RCC 7860 (cell line): ENCODE results near the gene TMEM174.
"Not testable (repeated sequence)": the region's sequence is repeated elsewhere in the genome, so short reads cannot be mapped to it uniquely, and the experiment has no call there.

Experiments
- DNase-seq: peaks from one replicate; pipeline ENCODE4 v3.0.0-alpha.2; 2015; ENCODE audit warnings: low spot score
- FAIRE-seq: peaks from 2 replicates; lab custom pipeline; 2012; peaks lifted over from hg19 to GRCh38; lab: Jason Lieb, UNC

TMEM174 gene

DNA sequence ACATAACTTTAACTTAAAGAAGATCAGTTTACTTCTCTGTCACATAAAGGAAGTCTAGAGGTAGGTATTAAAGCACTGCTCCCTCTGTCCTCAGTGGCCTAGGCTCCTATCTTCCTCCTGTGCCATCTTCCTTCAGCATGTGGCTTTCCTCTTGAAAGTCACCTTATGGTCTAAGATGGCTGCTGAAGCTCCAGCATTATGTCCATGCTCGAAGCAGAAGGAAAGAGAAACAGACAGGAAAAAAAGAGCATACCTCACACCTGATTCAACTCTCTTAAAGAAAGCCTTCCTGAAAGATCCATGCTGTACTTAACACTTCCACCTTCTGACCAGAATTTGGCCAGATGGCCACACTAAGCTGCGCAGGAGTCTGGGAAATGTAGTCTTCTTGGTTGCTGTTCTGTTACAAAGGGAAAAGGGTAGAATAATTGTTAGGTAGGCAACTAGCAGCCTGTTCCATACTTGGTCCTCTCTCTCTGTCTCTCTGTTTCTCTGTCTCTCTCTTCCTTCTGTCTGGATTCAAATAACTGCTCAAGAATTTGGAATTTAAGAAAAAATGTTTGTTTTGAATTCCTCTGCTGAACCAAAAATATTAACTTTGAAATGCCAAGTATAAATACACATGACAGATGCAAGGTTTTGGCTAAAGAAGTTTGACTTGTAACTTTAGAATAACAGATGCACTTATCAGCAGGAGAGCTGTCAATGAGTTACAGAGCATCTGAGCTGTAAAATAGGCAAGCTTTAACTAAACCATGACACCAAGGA, 16.0 kb downstream of the TMEM174 start:
- FAIRE-seq (no peak), DNase-seq (no peak)

GRCh38 chr5:73189871-73190376, 16.9 kb downstream of the TMEM174 start:
- FAIRE-seq (no peak), DNase-seq (no peak)

DNA sequence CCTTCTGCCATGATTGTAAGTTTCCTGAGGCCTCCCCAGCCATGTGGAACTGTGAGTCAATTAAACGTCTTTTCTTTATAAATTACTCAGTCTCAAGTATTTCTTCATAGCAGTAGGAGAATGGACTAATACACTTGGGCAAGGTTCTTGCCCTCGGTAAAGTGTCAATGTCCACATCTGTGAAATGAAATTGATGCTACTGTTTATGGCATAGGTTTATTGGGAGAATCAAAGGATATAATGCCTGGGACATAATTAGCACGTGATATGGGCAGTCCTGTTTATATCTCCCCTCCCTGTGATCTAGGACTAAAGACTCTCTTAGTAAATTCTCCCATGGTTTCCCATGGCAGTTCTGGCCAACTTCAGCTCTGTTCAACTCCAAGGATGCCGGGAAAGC, 19.4 kb downstream of the TMEM174 start:
- FAIRE-seq (no peak), DNase-seq (no peak)

GRCh38 chr5:73193592-73193991, 20.6 kb downstream of the TMEM174 start:
- FAIRE-seq = no peak
- no peak for DNase-seq

DNA sequence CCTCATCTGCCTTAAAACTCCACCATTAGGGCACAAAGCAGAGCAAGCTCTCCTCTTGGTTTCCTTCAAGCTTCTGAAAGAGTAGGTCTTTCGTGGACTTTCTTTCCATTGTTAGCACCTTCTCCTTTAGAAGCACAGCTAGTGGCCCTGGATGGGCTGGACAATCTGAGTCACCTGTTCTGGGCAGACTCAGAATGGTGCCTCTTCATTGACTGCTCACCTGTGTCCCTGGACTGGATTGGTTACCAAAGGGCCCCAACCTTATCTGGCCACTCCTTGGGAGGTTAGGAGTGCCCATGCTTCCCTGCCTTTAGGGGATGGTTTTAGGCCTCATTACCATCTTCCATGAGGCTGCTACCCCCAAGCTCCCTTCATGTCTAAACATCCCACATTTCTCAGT, 23.2 kb downstream of the TMEM174 start:
- DNase-seq (no peak), FAIRE-seq (no peak)

GRCh38 chr5:73197637-73198257, 24.8 kb downstream of the TMEM174 start:
- FAIRE-seq (no peak), DNase-seq (no peak)

DNA sequence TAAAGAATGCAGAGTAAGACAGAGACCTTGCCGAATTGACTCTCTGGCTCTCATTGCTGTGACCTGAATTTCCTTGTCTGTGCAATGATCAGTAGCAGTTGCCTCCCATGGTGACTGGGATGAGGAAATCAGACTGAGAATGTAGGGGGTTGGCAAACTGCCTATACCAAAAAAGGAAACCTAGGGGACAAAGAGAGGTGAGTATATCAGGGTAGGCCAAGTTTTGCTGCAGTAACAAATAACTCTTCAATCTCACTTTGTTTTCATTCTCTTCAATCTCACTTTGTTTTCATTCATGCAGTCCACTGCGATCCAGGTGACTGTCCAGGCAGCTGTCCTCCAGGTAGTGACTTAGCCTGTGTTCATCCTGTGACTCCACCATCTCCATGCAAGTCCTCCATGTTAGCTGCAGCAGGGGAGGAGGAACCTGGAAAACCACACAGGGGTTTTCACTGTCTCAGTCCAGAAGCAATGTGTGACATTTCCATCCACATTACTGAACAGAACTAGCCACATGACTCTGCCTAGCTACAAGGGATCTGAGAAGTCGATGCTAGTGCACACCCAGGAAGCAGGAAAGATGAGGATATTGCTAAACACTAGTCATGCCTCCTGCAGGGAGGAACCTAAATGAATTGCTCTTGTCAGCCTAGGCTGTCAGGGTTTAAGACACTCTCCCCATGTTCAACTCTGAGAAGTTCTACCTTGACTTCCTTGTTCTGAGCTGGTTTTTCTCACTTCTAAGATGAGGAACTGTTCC, 26.0 kb downstream of the TMEM174 start:
- no peak for DNase-seq
- FAIRE-seq = no peak

GRCh38 chr5:73199671-73200070, 26.7 kb downstream of the TMEM174 start:
- DNase-seq (no peak), FAIRE-seq (no peak)

DNA sequence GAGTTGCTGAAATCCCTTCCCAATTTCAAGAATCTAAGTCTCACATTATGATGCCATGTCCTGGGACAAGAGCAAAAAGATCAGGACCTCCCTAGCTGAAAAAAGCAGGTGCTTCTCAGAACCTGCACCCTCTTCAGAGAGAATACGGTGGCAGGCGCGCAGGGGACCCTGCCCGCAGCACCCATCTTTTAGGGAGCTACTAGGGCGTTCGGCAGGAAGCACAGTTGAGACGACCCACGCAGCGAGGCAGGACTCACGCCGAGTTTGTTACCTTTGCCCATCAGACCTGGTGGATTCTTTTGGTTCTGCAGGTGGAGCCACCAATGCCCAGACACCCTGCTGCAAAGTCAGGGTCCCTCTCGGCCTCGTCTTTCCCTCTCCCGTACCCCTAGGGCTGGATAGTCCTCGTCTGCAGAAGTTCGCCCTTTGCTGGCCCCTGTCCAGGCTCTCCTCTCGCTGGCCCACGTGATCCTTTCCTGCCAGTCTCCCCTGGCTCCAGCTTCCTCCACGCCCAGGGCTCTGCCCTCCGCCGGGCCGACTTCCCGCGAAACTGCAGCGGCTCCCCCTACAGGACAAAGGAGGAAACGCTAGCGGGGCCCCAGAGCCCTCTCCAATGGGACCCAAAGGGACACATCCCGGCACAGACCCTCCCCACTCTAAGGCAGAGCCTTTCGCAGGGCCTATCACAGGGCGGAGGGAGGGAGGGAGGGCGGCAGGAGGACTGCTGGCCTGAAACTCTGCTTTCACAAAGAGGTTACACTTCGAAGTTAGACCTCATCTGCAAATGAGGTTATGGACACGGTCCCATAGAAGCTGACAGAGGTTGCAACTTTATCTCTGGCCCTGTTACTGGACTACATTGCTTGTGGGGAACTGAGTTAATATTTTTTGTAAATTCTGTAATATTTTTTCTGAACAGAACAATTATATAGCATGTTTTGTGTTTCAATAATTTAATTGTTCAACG, 28.8 kb downstream of the TMEM174 start:
- FAIRE-seq (no peak), DNase-seq (peak; percentile 43)

DNA sequence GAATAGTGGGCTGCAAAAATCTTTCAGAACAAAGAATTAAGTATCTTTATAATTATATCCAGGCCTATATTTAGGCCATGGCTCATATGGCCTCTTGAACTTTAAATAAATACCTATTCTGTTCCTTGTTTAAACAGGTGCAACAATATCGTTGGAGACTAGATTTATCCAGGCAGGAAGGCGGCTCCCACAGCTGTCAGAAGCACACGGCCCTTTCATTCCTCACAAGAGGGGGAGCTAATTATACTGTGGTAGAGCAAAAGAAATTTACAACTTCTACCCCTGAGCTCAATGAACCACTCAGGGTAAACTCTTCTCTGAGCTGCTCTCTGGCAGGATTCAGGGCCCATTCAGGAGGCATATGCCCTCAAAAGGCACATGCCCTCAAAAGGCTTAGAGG, 31.3 kb downstream of the TMEM174 start:
- FAIRE-seq (no peak), DNase-seq (no peak)

- DNase-seq (no peak), FAIRE-seq (no peak)
Measured at GRCh38 chr5:73204733-73205132, 31.7 kb downstream of the TMEM174 start.

DNA sequence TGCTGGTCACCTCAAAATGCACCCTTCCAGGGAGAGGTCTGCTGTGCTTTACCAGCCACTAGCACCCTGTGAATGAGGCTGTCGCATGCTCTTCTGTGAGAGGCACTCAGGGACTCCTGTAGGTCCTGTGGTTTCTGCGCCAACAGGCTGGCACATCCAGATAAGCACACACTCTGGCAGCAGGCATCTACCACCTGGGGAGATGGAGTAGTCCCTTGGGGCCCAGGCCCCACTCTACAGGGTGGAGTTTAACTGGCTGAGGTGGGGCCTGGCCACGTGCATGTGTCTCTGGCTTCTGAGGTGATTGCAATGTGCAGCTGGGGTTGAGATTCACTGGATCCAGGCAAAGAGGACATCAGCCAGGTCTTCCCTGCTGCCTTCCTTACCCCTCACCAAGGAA, 32.3 kb downstream of the TMEM174 start:
- DNase-seq = no peak
- no peak for FAIRE-seq

DNA sequence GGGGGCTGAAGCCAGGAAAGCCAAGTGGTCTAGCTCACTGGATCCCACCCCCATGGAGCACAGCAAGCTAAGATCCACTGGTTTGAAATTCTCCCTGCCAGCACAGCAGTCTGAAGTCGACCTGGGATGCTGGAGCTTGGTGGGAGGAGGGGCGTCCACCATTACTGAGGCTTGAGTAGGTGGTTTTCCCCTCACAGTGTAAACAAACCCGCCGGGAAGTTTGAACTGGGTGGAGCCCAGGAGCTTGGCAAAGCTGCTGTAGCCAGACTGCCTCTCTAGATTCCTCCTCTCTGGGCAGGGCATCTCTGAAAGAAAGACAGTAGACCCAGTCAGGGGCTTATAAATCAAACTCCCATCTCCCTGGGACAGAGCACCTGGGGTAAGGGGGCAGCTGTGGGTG, 34.2 kb downstream of the TMEM174 start:
- DNase-seq, FAIRE-seq: not testable (repeated sequence)

GRCh38 chr5:73209075-73209474, 36.1 kb downstream of the TMEM174 start:
- DNase-seq, FAIRE-seq: not testable (repeated sequence)

DNA sequence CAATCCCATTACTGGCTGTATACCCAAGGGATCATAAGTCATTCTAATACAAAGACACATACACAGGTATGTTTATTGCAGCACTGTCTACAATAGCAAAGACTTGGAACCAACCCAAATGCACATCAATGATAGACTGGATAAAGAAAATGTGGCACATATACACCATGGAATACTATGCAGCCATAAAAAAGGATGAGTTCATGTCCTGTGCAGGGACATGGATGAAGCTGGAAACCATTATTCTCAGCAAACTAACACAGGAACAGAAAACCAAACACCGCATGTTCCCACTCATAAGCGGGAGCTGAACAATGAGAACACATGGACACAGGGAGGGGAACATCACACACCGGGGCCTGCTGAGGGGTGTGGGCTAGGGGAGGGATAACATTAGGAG, 39.7 kb downstream of the TMEM174 start:
- not testable (repeated sequence) for DNase-seq, FAIRE-seq

DNA sequence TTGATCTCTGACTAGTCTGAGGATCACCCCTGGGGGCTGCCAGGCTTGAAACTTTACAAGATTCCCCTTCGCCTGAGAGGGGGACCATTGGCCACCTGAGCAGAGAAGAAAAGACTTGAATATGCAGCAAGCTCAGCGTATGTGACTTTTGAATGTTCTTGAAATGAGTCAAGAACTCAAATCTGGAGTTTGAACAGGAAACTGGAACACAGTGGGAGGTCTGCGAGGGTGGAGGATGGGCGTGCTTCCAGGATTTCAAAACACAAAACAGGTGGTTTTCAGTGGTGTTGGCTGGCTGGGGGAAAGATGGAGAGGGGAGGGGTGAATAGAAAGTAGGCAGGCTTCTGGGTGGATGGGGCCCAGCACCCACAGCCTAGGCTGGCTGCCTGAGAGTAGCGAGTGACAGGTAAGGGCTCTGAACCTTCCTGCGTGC, 40.6 kb downstream of the TMEM174 start:
- FAIRE-seq (no peak), DNase-seq (peak; percentile 5)

- DNase-seq (no peak), FAIRE-seq (no peak)
Measured at GRCh38 chr5:73214306-73214705, 41.3 kb downstream of the TMEM174 start.

- DNase-seq (no peak), FAIRE-seq (no peak)
Measured at GRCh38 chr5:73214996-73215395, 42.0 kb downstream of the TMEM174 start.

GRCh38 chr5:73215531-73215890, 42.5 kb downstream of the TMEM174 start:
- DNase-seq = no peak
- no peak for FAIRE-seq

DNA sequence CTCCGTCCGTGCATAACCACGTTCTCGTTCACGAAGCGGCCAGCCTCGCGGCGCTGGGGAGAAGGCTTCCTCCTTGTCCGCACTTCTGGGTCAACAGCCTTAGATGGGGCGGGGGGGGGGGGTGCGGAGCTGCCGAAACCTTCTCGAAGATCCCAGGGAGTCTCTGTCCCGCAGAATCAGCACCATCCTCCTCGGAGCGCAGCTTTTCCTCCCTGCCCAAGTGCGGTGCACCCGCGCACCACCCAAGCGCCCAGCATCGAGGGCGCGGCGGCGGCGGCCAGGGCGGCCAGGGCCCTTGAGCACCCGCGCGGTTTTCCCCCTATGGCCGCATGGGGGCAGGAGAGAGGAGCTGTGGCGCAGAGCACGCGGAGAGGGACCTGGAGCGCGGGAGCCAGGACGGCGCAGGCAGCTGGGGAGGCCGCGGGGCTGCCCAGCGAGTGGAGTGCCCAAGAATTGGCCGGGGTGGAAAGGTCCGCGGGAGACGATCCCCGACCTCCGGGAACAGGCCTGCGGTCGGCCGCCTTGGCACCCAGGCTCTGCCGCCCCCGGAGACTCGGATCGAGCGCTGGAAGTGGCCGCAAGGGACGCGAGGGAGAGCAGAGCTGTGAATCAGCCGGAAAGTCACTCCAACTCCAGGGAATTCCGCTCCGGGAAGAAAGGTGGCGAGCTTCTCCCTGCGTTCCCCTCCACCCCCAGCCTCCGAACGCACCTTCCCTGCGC, 43.1 kb downstream of the TMEM174 start:
- FAIRE-seq (no peak), DNase-seq (peak; percentile 52)
